HG02678 (cell line): ENCODE data around the gene TMEM215.

Experiments
- ATAC-seq: cut with Tn5 transposase; IDR thresholded peaks from one replicate; pipeline ENCODE4 v1.9.1; 2021; ENCODE audit warnings: mild to moderate bottlenecking, moderate library complexity; ENCODE audit not compliant: unreplicated experiment

Gene TMEM215

DNA sequence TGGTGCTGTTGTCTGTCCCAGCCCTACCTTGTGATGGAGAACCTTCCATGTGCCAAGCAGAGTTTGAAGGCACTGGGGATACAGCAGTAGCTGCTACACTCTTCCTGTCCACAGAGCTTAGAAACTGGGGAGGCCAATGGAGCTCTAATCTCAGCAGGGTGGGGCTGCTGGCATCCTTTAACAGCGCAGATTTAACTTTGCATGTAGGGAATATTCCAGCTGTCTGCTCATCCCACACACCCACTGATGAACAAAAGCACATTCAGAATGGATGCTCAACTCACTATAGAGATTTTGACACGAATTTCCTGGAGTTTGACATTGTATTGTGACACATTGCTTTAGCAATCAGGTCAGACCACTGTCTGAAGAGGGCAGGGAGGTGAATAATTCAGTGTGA is 49.0 kb downstream of the TMEM215 start:
- no peak for ATAC-seq
